Adrenal gland (tissue), 5 donors: ENCODE measurements around the gene RPL3.

Experiments
- CTCF ChIP-seq, 6 experiments: fragments of 450-650 bp in 4 of 6; fragments of 200-600 bp in 2 of 6; sonication (generic) in 1 of 6; IDR thresholded peaks; 1 replicate in 5 of 6; 2 replicates in 1 of 6; pipeline versions ENCODE4 v1.5.1 to v1.8.0; 2016 to 2021; ENCODE audit warnings: antibody characterized with exemption in 6 of 6, mild to moderate bottlenecking in 2 of 6, moderate library complexity in 1 of 6
- POLR2A ChIP-seq, 2 donors: fragments of 450-650 bp; IDR thresholded peaks; one replicate each; pipeline ENCODE4 v1.6.1; 2017; ENCODE audit warnings: antibody characterized with exemption in 2 of 2, mild to moderate bottlenecking in 2 of 2, moderate library complexity in 1 of 2
- donor health status: DM: no; HTN: no; CAD: no.

- TF ChIP-seq CTCF (IDR thresholded peaks at IDR 0.05), result no peak
- no peak for TF ChIP-seq POLR2A (IDR thresholded peaks at IDR 0.05)
Measured at GRCh38 chr22:39361496-39361895, 42.1 kb upstream of the RPL3 start.
